K562 (cell line): ENCODE results near the gene MATN1. TPM values are rescaled to one million over a fixed set of nuclear protein-coding genes. Genes with fewer than 3 reads are reported as not detected.

Source experiments
- ATF1 ChIP-seq, 2 experiments: fragments of 450-650 bp in 1 of 2; IDR thresholded peaks; 2 replicates each; pipeline ENCODE4 v1.6.1; 2016; ENCODE audit warnings: missing compliant biosample characterization in 1 of 2, missing genetic modification characterization in 1 of 2
- E2F3 ChIP-seq: fragments of 250-450 bp; sonication (Bioruptor Pico); IDR thresholded peaks from 2 replicates; pipeline ENCODE4 v1.4.0; 2020; ENCODE audit warnings: mild to moderate bottlenecking
- ERF ChIP-seq: fragments of 450-650 bp; formaldehyde crosslinking; IDR thresholded peaks from 2 replicates; pipeline ENCODE4 v1.4.0; 2020; ENCODE audit warnings: mild to moderate bottlenecking, mixed read lengths
- HBP1 ChIP-seq: fragments of 450-650 bp; formaldehyde crosslinking; IDR thresholded peaks from 2 replicates; pipeline ENCODE4 v1.4.0; 2022; ENCODE audit warnings: missing genetic modification characterization
- IFI16 ChIP-seq: fragments of 250-450 bp; sonication (Bioruptor Pico); IDR thresholded peaks from 2 replicates; pipeline ENCODE4 v2.1.2; 2022; ENCODE audit warnings: mild to moderate bottlenecking, inconsistent platforms
- NFE2L1 ChIP-seq: fragments of 450-650 bp; IDR thresholded peaks from 2 replicates; pipeline ENCODE4 v1.6.1; 2016; ENCODE audit warnings: missing genetic modification characterization, low read depth, mild to moderate bottlenecking, missing compliant biosample characterization, moderate library complexity, borderline replicate concordance
- NFYB ChIP-seq: IDR thresholded peaks from 2 replicates; pipeline ENCODE4 v1.6.1; 2011; ENCODE audit warnings: mild to moderate bottlenecking, moderate library complexity; ENCODE audit not compliant: insufficient read length; ENCODE audit errors: extremely low read depth
- NRF1 ChIP-seq, 2 experiments: fragments of 450-650 bp; IDR thresholded peaks in 1 of 2; conservative IDR thresholded peaks in 1 of 2; 2 replicates each; pipeline ENCODE4 v1.6.1; 2014; ENCODE audit warnings: mild to moderate bottlenecking in 2 of 2
- SAFB ChIP-seq: fragments of 200-400 bp; formaldehyde crosslinking; IDR thresholded peaks from 2 replicates; pipeline ENCODE4 v1.6.1; 2017; ENCODE audit warnings: low read depth, low read length, borderline replicate concordance
- SIX5 ChIP-seq, 2 experiments: IDR thresholded peaks; 2 replicates each; pipeline ENCODE4 v1.6.1; 2011; ENCODE audit warnings: low read length in 2 of 2, borderline replicate concordance in 1 of 2, low read depth in 1 of 2, mild to moderate bottlenecking in 1 of 2, moderate library complexity in 1 of 2; ENCODE audit not compliant: insufficient read depth in 1 of 2
- XRCC5 ChIP-seq: fragments of 200-400 bp; formaldehyde crosslinking; IDR thresholded peaks from 2 replicates; pipeline ENCODE4 v1.6.1; 2017; ENCODE audit warnings: low read depth, mild to moderate bottlenecking, low read length
- ZFP30 ChIP-seq: fragments of 250-450 bp; sonication (Bioruptor Pico); IDR thresholded peaks from 2 replicates; pipeline ENCODE4 v1.8.0; 2022; ENCODE audit warnings: moderate library complexity, mild to moderate bottlenecking, inconsistent platforms, borderline replicate concordance
- ZNF318 ChIP-seq, 2 experiments: fragments of 450-650 bp; IDR thresholded peaks; 2 replicates each; pipeline ENCODE4 v1.6.1; 2016; ENCODE audit warnings: mild to moderate bottlenecking in 2 of 2, borderline replicate concordance in 1 of 2, low read depth in 1 of 2, moderate library complexity in 1 of 2
- ZNF583 ChIP-seq: fragments of 250-450 bp; sonication (Bioruptor Pico); IDR thresholded peaks from 2 replicates; pipeline ENCODE4 v1.4.0; 2020
- ZNF699 ChIP-seq: fragments of 250-450 bp; sonication (Bioruptor Pico); IDR thresholded peaks from 2 replicates; pipeline ENCODE4 v1.8.0; 2021; ENCODE audit warnings: mild to moderate bottlenecking, moderate library complexity; ENCODE audit not compliant: insufficient replicate concordance
- ZNF76 ChIP-seq: fragments of 250-450 bp; sonication (Bioruptor Pico); IDR thresholded peaks from 2 replicates; pipeline ENCODE4 v1.4.0; 2020; ENCODE audit warnings: mild to moderate bottlenecking, moderate library complexity, borderline replicate concordance
- ZZZ3 ChIP-seq: fragments of 450-650 bp; IDR thresholded peaks from 2 replicates; pipeline ENCODE4 v1.6.1; 2016; ENCODE audit warnings: antibody characterized with exemption, mild to moderate bottlenecking, moderate library complexity
- polyA plus RNA-seq, 8 experiments: library from polyadenylated mRNA; depleted of rRNA in 4 of 8; stranded (reverse) in 5 of 8; unstranded in 3 of 8; fragments of >200 nt; fragmentation: Nextera tagmentation in 2 of 8; fragmentation: Illumina TruSeq in 1 of 8; extraction: Ambion mirVana in 2 of 8; extraction: Trizol in 1 of 8; gene quantifications; 2 replicates each; pipeline versions ENCODE4 v1.2.1 to v1.2.3, GENCODE V29; 2011 to 2014; ENCODE audit warnings: inconsistent platforms in 1 of 8, missing spikeins in 1 of 8
- total RNA-seq, 7 experiments: library from RNA; depleted of rRNA in 6 of 7; stranded (reverse); fragments of >200 nt in 6 of 7; fragmentation: Illumina TruSeq in 2 of 7; extraction: Trizol in 2 of 7; gene quantifications; 2 replicates each; pipeline versions ENCODE4 v1.2.1 to v1.2.3, GENCODE V29; 2011 to 2021; ENCODE audit warnings: low replicate concordance in 1 of 7

Gene MATN1
- total and polyA plus RNA-seq, 9 of the 15 experiments (the other 6 are each of a cell fraction or from before 2014, with no cell fraction given), result 0.10 to 2.3 (median 1.2) TPM

GRCh38 chr1:30765556-30766434, 42.4 kb upstream of the MATN1 start (continued):
- TF ChIP-seq XRCC5 (0 out of 2 replicates have a peak, but pooled peaks have one; percentile 20), IFI16 (CRISPR knock-in tag) (peak; percentile 72; the same call in 1 of the 2 replicates), ZNF76 (peak; percentile 86; the same call in 1 of the 2 replicates), SIX5 (IDR thresholded peaks at IDR 0.05; ENCODE audit: borderline replicate concordance in 1 of 2, insufficient read depth in 1 of 2, low read depth in 1 of 2, low read length in 2 of 2) (no peak), NRF1 (conservative IDR thresholded peaks at IDR 0.05 in 1 of 2, IDR thresholded peaks at IDR 0.05 in 1 of 2) (0 out of 4 replicates have a peak, but pooled peaks of 1 of the 2 experiments have one; percentile 15), ZZZ3 (no peak), HBP1 (CRISPR knock-in tag) (0 out of 2 replicates have a peak, but pooled peaks have one; percentile 32), ZFP30 (CRISPR knock-in tag) (no peak), ZNF318 (IDR thresholded peaks at IDR 0.05; ENCODE audit: borderline replicate concordance in 1 of 2, low read depth in 1 of 2) (no peak), NFYB (no peak), ZNF583 (peak; percentile 82), ERF (CRISPR knock-in tag) (peak; percentile 52; the same call in 1 of the 2 replicates), ZNF699 (no peak), SAFB (no peak), NFE2L1 (tag) (no peak), E2F3 (CRISPR knock-in tag) (peak; percentile 67; the same call in 1 of the 2 replicates), ATF1 (CRISPR knock-in tag; IDR thresholded peaks at IDR 0.05) (no peak), ATF1 (tag; IDR thresholded peaks at IDR 0.05) (peak; percentile 20; the same call in 1 of the 2 replicates)
